A673 (cell line): ENCODE measurements around the gene ZNG1C. TPM values are rescaled to one million over a fixed set of nuclear protein-coding genes. Genes with fewer than 3 reads are reported as not detected.
"Not testable (repeated sequence)": the region's sequence is repeated elsewhere in the genome, so short reads cannot be mapped to it uniquely, and the experiment has no call there.

Source experiments
- BruUV-seq: library from RNA; stranded (reverse); fragments of 400-500 nt; replicated peaks from 2 replicates; lab custom pipeline; 2021; lab: Mats Ljungman, UMichigan
- CTCF ChIA-PET: fragments of 300-600 bp; sonication (Branson Sonifier 250); formaldehyde crosslinking; loops from one replicate; lab custom pipeline; 2022; ENCODE audit warnings: antibody characterized with exemption; lab: Charles Lee
- POLR2A ChIA-PET: fragments of 300-600 bp; sonication (Branson Sonifier 250); formaldehyde crosslinking; loops from one replicate; lab custom pipeline; 2022; ENCODE audit warnings: antibody characterized with exemption; ENCODE audit not compliant: low non-redundant PET; lab: Charles Lee
- DNase-seq: peaks from one replicate; pipeline ENCODE4 v3.0.0-alpha.2; 2015; ENCODE audit warnings: low spot score
- H3K27ac ChIP-seq: fragments of 200-600 bp; sonication (generic); 2 replicates; pipeline ENCODE4 v1.5.1; 2016; ENCODE audit warnings: mixed run types, low read depth, mild to moderate bottlenecking, mixed read lengths, antibody characterized with exemption, low read length; ENCODE audit not compliant: poor library complexity, severe bottlenecking
- H3K27me3 ChIP-seq: fragments of 200-600 bp; sonication (generic); replicated peaks from 2 replicates; pipeline ENCODE4 v1.6.1; 2017; ENCODE audit warnings: mixed run types, low read depth, mild to moderate bottlenecking, mixed read lengths, antibody characterized with exemption, low read length; ENCODE audit not compliant: insufficient read depth, poor library complexity
- H3K36me3 ChIP-seq: fragments of 200-600 bp; sonication (generic); 2 replicates; pipeline ENCODE4 v1.6.1; 2016; ENCODE audit warnings: mixed run types, mild to moderate bottlenecking, mixed read lengths, antibody characterized with exemption, low read length; ENCODE audit not compliant: insufficient read depth, poor library complexity, severe bottlenecking
- H3K4me1 ChIP-seq: fragments of 200-600 bp; sonication (generic); 2 replicates; pipeline ENCODE4 v1.6.1; 2017; ENCODE audit warnings: mixed run types, mild to moderate bottlenecking, mixed read lengths, antibody characterized with exemption, low read length; ENCODE audit not compliant: insufficient read depth, poor library complexity, severe bottlenecking
- H3K4me3 ChIP-seq: fragments of 200-600 bp; sonication (generic); 2 replicates; pipeline ENCODE4 v1.5.1; 2016; ENCODE audit warnings: low read depth, mixed run types, mild to moderate bottlenecking, mixed read lengths, low read length; ENCODE audit not compliant: poor library complexity, severe bottlenecking
- H3K9me3 ChIP-seq: fragments of 200-600 bp; sonication (generic); 2 replicates; pipeline ENCODE4 v1.6.1; 2016; ENCODE audit warnings: mixed run types, low read depth, mild to moderate bottlenecking, mixed read lengths, antibody characterized with exemption, low read length; ENCODE audit not compliant: poor library complexity, severe bottlenecking
- intact Hi-C: fragments of 100-400 bp; cut with micrococcal nuclease; formaldehyde crosslinking; loops from one replicate; pipeline ENCODE4 v1.10.0; 2022; ENCODE audit not compliant: unreplicated experiment
- total RNA-seq: library from RNA; stranded (reverse); gene quantifications from 2 replicates; pipeline ENCODE4 v1.2.3, GENCODE V29; 2021

Gene ZNG1C
- total RNA-seq, 1 experiment from 2014 or later = 37.4 TPM

GRCh38 chr9:68343242-68343641, 101.5 kb downstream of the ZNG1C start:
- CTCF ChIA-PET, H3K27me3 ChIP-seq, H3K36me3 ChIP-seq, H3K27ac ChIP-seq, intact Hi-C loops, DNase-seq, H3K4me1 ChIP-seq, POLR2A ChIA-PET, H3K9me3 ChIP-seq, H3K4me3 ChIP-seq, BruUV-seq: not testable (repeated sequence)

GRCh38 chr9:68343992-68344391, 102.2 kb downstream of the ZNG1C start:
- POLR2A ChIA-PET, H3K4me3 ChIP-seq, H3K36me3 ChIP-seq, CTCF ChIA-PET, BruUV-seq, intact Hi-C loops, H3K9me3 ChIP-seq, H3K27me3 ChIP-seq, H3K27ac ChIP-seq, H3K4me1 ChIP-seq, DNase-seq: not testable (repeated sequence)

Other genes with a start within 250 kb of the ZNG1C start
- gene FOXD4L3, start 60.9 kb downstream of the ZNG1C start, total RNA-seq = not detected in 2 replicates
- not detected in 2 replicates for gene PGM5, start 114.6 kb downstream of the ZNG1C start, total RNA-seq